CD4-positive, alpha-beta T cell (primary cell): Measurements from ENCODE around the gene CCR9. TPM values are rescaled to one million over a fixed set of nuclear protein-coding genes. Genes with fewer than 3 reads are reported as not detected.

ENCODE experiments used
- ATAC-seq: fragments of 200-7000 bp; cut with Tn5 transposase; one replicate; pipeline ENCODE4 v1.10.0; 2022; ENCODE audit warnings: mild to moderate bottlenecking; ENCODE audit not compliant: poor library complexity
- CTCF ChIA-PET: fragments of 350-600 bp; sonication (Branson Sonifier 250); formaldehyde crosslinking; loops from one replicate; lab custom pipeline; 2021; ENCODE audit warnings: antibody characterized with exemption, inconsistent platforms; lab: Charles Lee
- POLR2A ChIA-PET: fragments of 350-600 bp; sonication (Branson Sonifier 250); formaldehyde crosslinking; loops from one replicate; lab custom pipeline; 2021; ENCODE audit warnings: antibody characterized with exemption, inconsistent platforms; lab: Charles Lee
- DNase-seq, 14 experiments: peaks; one replicate each; pipeline ENCODE4 v3.0.0-alpha.2; 2013 to 2020; ENCODE audit warnings: mixed read lengths in 2 of 14
- H3K27ac ChIP-seq, 2 donors: one replicate each; pipeline versions ENCODE4 v1.5.1 to v1.7.0; 2013; ENCODE audit warnings: low read length in 2 of 2, low read depth in 1 of 2, mild to moderate bottlenecking in 1 of 2
- H3K27me3 ChIP-seq, 2 experiments: 1 replicate in 1 of 2; 2 replicates in 1 of 2; pipeline versions ENCODE4 v1.6.1 to v1.7.0; 2013; ENCODE audit warnings: low read length in 2 of 2, control low read depth in 1 of 2, mild to moderate bottlenecking in 1 of 2, moderate library complexity in 1 of 2; ENCODE audit not compliant: insufficient read depth in 2 of 2, control insufficient read depth in 1 of 2
- H3K36me3 ChIP-seq: one replicate; pipeline ENCODE4 v1.6.1; 2013; ENCODE audit warnings: low read length, control low read depth; ENCODE audit not compliant: insufficient read depth
- H3K4me1 ChIP-seq: one replicate; pipeline ENCODE4 v1.6.1; 2013; ENCODE audit warnings: low read length, control low read depth; ENCODE audit not compliant: insufficient read depth
- H3K4me3 ChIP-seq: one replicate; pipeline ENCODE4 v1.5.1; 2013; ENCODE audit warnings: mild to moderate bottlenecking, low read length, moderate library complexity
- H3K9me3 ChIP-seq, 2 experiments: 1 replicate in 1 of 2; 2 replicates in 1 of 2; pipeline versions ENCODE4 v1.6.1 to v1.7.0; 2013; ENCODE audit warnings: low read length in 2 of 2, mild to moderate bottlenecking in 2 of 2, control low read depth in 1 of 2, moderate library complexity in 1 of 2; ENCODE audit not compliant: control insufficient read depth in 1 of 2, insufficient read depth in 1 of 2
- H3K27ac Mint-ChIP-seq: one replicate; pipeline ENCODE4 v1.8.0; 2020; ENCODE audit warnings: mixed read lengths
- H3K27me3 Mint-ChIP-seq: one replicate; pipeline ENCODE4 v1.8.0; 2021; ENCODE audit warnings: mixed read lengths
- H3K36me3 Mint-ChIP-seq: one replicate; pipeline ENCODE4 v1.8.0; 2021; ENCODE audit warnings: low read depth, mixed read lengths
- H3K4me1 Mint-ChIP-seq: one replicate; pipeline ENCODE4 v1.8.0; 2021; ENCODE audit warnings: low read depth, mixed read lengths
- H3K4me3 Mint-ChIP-seq: one replicate; pipeline ENCODE4 v1.8.0; 2020; ENCODE audit warnings: mild to moderate bottlenecking, mixed read lengths
- H3K9me3 Mint-ChIP-seq: one replicate; pipeline ENCODE4 v1.8.0; 2020; ENCODE audit warnings: mixed read lengths
- CTCF ChIP-seq: fragments of 200-600 bp; IDR thresholded peaks from one replicate; pipeline ENCODE4 v1.8.0; 2022; ENCODE audit warnings: antibody characterized with exemption, mild to moderate bottlenecking
- intact Hi-C, 2 experiments: fragments of 100-400 bp; cut with DNase I in 1 of 2; cut with micrococcal nuclease in 1 of 2; formaldehyde crosslinking; loops; one replicate each; pipeline versions ENCODE4 v1.15.1 to v1.9.0; 2023 to 2025; cut with DNase I, micrococcal nuclease
- total RNA-seq, 174 experiments: library from RNA in 2 of 174; stranded (reverse) in 2 of 174; gene quantifications; one replicate each; pipeline ENCODE4 v1.2.3 and lab custom pipeline; 2021 to 2026

Gene CCR9
- total RNA-seq, 2 experiments from 2014 or later, result 6.5 to 7.4 TPM

- no peak for ATAC-seq
- peaks cover 4% of the 10 kb centered on the region for H3K27me3 Mint-ChIP-seq
- H3K4me3 ChIP-seq, result no peak overlapping the region
- no peak for TF ChIP-seq CTCF
- H3K27me3 ChIP-seq, result no peaks in the 10 kb centered on the region
- H3K36me3 ChIP-seq, result no peaks in the 10 kb centered on the region
- no peaks in the 10 kb centered on the region for H3K36me3 Mint-ChIP-seq
- H3K9me3 Mint-ChIP-seq, result no peaks in the 10 kb centered on the region
- H3K27ac Mint-ChIP-seq, result no peak overlapping the region
- no peak for DNase-seq
- no peak overlapping the region for H3K27ac ChIP-seq
- peaks cover 17% of the 10 kb centered on the region for H3K4me1 ChIP-seq
- ChIA-PET POLR2A (no interaction called here), CTCF (no interaction called here)
- intact Hi-C loops, result no loop called here
- peaks cover 46% of the 10 kb centered on the region for H3K4me1 Mint-ChIP-seq
- no peaks in the 10 kb centered on the region for H3K9me3 ChIP-seq
- H3K4me3 Mint-ChIP-seq, result no peak overlapping the region
Measured at GRCh38 chr3:45895686-45896468, 9.5 kb downstream of the CCR9 start.

GRCh38 chr3:45896956-45897355 lies 10.6 kb downstream of the CCR9 start:
- intact Hi-C loops, result no loop called here
- CTCF ChIA-PET, result no interaction called here
- H3K27me3 ChIP-seq, result no peaks in the 10 kb centered on the region
- ATAC-seq (no peak), DNase-seq (no peak)
- H3K9me3 ChIP-seq, result no peaks in the 10 kb centered on the region
- H3K27me3 Mint-ChIP-seq, result peaks cover under 1% of the 10 kb centered on the region
- no peak overlapping the region for H3K4me3 Mint-ChIP-seq
- TF ChIP-seq CTCF, result no peak
- H3K36me3 Mint-ChIP-seq, result no peaks in the 10 kb centered on the region
- no peaks in the 10 kb centered on the region for H3K36me3 ChIP-seq
- H3K27ac ChIP-seq, result no peak overlapping the region
- no peak overlapping the region for H3K27ac Mint-ChIP-seq
- no peaks in the 10 kb centered on the region for H3K9me3 Mint-ChIP-seq
- peaks cover 36% of the 10 kb centered on the region for H3K4me1 Mint-ChIP-seq
- peaks cover 17% of the 10 kb centered on the region for H3K4me1 ChIP-seq
- POLR2A ChIA-PET, result no interaction called here
- no peak overlapping the region for H3K4me3 ChIP-seq

- H3K36me3 Mint-ChIP-seq, result no peaks in the 10 kb centered on the region
- H3K36me3 ChIP-seq, result no peaks in the 10 kb centered on the region
- no peak for DNase-seq
- POLR2A ChIA-PET, result interaction anchor here (1.0 kb wide), 1 partner anchor 10 kb away, joined by 4 read pairs; no protein-coding TSS in a partner anchor
- no peak for TF ChIP-seq CTCF
- CTCF ChIA-PET, result no interaction called here
- no peaks in the 10 kb centered on the region for H3K27me3 ChIP-seq
- H3K4me3 Mint-ChIP-seq, result no peak overlapping the region
- no peaks in the 10 kb centered on the region for H3K27me3 Mint-ChIP-seq
- ATAC-seq, result no peak
- H3K4me1 Mint-ChIP-seq, result peaks cover 33% of the 10 kb centered on the region
- no peaks in the 10 kb centered on the region for H3K9me3 ChIP-seq
- H3K9me3 Mint-ChIP-seq, result no peaks in the 10 kb centered on the region
- intact Hi-C loops, result no loop called here
- H3K27ac Mint-ChIP-seq, result no peak overlapping the region
- H3K27ac ChIP-seq, result no peak overlapping the region
- H3K4me3 ChIP-seq, result no peak overlapping the region
- H3K4me1 ChIP-seq, result peaks cover 31% of the 10 kb centered on the region
Measured at GRCh38 chr3:45904931-45905330, 18.6 kb downstream of the CCR9 start.
